NCI-H1930 (cell line): ENCODE data around the gene RBBP8NL.

ENCODE experiments used
- DNase-seq, 2 experiments: peaks; one replicate each; lab custom pipeline; 2025; lab: John Stamatoyannopoulos, UW

The RBBP8NL gene

GRCh38 chr20:62363920-62364851 is 63.2 kb downstream of the RBBP8NL start:
- DNase-seq = no peak

DNA sequence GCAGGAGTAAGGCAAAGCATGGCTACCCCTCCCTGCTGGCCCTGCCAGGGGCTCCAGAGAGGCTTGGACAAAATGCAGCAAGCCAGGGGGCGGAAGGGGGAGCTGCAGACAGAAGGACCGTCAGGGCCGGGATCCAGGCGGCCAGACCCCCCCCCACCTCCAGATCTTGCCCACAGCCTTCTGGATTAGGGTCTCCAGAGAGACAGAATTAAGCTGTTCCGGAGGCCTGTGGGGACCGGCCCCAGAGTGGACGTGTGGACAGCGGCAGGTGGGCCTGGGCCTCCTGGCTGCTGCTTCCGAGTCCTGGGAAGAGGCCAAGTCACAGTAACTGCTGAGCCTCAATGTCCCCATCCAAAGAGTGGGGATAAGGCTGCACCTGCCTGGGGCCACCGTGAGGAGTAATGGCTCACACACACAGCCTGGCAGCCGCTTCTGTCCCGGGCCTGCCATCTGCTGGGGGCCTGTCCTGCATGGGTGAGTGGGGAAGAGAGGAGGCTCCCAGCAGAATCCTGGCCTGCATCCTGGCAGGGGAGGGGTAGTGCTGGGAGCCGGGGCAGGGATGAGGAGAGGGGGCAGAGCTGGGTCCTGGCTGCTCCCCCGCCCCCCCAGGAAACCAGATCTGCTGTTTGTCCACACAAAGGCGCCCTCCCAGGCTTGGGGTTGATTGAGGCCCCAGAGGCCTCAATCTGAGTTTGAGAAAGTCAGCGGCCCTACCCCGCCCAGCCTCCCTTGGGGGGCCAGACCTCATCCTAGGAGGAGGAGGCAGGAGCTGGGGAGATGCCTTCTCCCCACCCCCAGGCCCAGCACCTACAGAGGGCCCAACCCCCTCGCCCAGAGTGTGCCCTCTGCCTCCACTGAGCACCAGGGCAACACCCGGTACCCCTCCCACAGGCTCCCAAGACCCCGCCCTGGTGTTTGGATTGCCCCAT is 64.1 kb downstream of the RBBP8NL start:
- DNase-seq = no peak

DNA sequence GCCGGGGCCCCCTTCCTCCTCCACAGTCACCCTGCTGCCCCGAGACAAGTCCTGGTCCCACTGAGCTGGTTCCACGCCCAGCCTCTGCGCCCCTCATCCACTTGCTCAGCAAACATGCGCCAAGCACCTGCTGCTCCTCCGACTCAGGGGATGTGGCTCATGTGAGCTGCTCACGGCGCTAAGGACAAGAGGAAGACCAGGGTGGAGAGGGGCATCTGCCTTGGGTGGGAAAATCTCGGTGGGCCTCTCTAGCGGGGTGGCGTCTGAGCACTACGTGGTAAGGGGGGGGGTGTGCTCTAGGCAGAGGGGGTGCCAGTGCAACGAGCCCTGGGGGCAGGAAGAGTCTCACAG is 64.8 kb downstream of the RBBP8NL start:
- no peak for DNase-seq

DNA sequence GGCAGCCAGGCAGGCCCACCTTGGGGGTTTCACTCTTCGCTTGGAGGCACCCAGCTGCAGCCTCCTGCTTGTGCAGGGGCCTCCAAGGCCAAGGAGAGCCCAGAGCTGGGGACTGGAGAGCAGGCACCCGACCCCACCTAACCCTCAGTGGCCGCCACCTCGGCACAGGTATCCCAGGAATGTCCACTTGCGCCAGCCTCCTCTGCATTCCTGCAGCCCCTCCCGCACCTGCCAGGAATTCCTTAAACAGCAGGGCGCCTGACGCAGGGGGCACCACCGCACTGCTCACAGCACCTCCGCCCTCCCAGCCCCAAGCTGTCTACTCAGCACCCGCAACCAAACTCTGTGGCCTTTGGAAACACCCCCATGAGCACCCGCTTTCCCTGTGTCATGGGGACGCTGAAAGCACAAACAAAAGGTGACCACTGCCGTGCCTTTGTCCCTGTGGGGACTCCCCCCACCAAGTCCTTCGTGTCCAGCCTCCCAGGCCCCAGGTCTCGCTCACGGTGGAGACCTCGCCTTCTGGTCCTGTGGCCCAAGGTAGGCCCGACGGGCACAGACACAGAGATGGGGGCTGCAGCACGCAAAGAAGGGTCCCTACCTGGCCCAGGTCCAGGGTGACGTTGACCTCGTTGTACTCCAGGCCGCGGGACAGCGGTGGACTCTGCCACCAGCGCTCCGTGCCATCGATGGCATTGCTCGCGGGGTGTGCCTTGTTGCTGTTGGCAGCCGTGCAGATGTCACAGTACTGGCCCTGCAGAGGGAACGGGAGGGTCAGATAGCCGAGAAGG is 65.3 kb downstream of the RBBP8NL start:
- no peak for DNase-seq

DNA sequence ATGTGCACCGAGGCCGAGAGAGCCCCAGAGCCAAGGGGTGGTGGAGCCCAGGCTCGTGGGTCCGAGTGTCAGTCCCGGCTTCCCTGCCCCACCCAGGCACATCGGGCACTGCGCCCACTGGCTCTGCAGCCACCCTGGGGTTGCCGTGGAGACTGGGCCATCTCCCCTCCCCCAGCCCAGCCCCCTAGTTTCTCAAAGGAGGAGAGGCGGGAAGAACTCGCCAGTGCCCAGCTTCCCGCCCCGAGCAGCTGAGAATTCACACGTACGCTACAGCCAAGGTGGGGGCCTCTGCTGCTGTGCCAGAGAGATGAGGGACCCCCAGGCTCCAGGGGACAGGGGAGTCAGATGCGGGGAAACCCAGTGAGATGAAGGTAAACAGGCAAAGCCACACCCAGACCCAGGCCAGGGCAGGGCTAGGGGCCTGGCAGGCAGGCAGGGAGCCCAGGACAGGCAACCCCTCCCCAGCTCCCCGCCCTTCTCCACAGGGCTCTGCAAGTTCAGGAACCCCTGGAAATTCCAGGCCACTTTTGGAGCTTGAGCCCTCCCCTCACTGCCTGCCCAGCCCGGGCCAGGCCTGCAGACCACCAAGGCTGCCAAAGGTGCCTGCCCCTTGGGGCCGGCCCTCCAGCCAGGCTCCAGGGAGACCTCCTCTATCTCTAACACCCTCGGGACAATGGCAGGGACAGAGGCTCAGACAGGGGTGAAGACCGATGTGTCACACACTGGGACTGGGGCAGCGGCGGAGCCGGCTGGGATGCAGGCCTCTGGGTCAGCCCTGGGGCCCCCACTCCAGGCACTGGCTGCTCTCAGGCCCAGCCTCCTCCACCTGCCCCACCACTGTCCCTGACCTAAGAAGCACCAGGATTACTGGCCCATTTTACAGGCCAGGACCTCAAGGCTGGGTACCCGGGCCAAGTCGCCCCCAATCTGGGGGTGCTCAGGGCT is 66.2 kb downstream of the RBBP8NL start:
- DNase-seq = no peak
